VCaP (cell line): ENCODE results near the gene CLDN25.
"Not testable (repeated sequence)": the region's sequence is repeated elsewhere in the genome, so short reads cannot be mapped to it uniquely, and the experiment has no call there.

ENCODE experiments used
- H3K27ac ChIP-seq: fragments of 450-650 bp; 2 replicates; pipeline ENCODE4 v1.5.1; 2017
- TF ChIP-seq, protein P1 (sequence below): fragments of 450-650 bp; conservative IDR thresholded peaks from 2 replicates; pipeline ENCODE4 v1.5.1; 2017; ENCODE audit warnings: mild to moderate bottlenecking, moderate library complexity

CLDN25 gene

DNA sequence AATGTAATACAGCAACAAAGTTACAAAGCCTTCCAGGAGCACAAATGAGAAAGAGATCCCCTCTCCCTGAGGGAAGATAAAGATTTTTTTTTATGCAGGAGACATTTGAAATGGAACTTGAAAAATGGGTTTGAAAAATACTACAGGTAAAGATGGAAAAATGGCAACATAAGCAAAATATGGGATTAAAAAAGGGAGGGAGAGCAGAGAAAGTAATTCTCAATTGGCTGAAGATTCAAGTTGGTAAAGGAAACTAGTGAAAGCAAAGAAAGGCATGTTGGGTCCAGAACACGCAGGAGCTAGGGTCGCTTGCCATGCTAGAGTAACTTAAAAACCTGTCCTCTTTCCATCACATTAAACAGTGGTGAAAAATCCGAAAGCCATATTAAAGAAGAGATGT is 7.6 kb upstream of the CLDN25 start:
- TF ChIP-seq, protein P1, sequence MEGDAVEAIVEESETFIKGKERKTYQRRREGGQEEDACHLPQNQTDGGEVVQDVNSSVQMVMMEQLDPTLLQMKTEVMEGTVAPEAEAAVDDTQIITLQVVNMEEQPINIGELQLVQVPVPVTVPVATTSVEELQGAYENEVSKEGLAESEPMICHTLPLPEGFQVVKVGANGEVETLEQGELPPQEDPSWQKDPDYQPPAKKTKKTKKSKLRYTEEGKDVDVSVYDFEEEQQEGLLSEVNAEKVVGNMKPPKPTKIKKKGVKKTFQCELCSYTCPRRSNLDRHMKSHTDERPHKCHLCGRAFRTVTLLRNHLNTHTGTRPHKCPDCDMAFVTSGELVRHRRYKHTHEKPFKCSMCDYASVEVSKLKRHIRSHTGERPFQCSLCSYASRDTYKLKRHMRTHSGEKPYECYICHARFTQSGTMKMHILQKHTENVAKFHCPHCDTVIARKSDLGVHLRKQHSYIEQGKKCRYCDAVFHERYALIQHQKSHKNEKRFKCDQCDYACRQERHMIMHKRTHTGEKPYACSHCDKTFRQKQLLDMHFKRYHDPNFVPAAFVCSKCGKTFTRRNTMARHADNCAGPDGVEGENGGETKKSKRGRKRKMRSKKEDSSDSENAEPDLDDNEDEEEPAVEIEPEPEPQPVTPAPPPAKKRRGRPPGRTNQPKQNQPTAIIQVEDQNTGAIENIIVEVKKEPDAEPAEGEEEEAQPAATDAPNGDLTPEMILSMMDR = no peak
- no peak overlapping the region for H3K27ac ChIP-seq

DNA sequence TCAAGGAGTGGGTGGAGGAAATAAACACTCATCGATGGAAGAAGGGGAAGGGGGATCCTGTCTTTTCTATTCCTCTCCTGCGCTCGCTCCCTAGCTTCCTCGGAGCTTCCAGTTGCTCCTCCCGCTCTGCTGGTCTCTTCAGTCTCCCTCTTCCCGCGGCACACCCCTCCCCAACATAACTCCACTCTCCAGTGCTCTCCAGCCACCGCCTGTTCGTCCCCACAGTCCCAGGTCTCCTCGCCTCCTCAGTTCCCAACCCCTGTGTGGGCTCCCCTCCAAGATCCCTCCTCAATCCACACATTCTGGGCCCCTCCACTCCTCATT is 6.5 kb upstream of the CLDN25 start:
- TF ChIP-seq, protein P1 = no peak
- H3K27ac ChIP-seq = peak overlapping the region; percentile 82

DNA sequence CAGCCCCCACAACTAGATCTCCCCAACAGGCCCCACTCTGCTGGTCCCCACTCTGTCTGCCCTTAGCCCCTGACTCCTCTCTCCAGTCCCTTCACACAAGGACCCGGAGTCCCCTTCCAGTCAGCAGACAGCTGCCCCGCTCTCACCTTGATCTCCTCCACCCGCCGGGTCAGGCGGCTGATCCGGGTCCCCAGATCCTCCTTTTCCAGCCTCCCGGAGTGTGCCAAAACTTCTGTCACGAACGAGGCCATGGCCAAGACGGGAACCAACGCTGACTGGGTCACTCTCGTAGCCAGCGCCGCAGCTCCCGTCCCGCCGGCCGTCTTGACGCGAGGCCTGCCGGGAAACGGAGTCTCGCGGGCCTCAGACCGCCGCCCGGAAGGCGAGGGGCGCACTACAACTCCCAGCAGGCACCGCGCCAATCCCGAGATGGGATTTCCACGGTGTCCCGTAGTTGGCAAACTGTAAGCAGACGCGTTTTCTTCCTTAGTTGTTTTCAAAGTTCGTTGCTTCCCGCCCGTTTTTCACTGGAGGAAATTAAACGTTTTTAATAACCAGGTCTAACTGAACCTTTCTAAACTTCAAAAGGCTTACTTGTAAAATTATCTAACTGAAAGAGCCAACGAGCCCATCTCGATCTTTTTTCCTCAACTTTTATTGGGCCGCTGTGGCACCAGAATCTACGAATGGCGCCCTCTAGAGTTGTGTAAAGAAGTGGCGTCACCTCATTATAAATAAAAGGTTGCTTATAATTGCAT is 6.0 kb upstream of the CLDN25 start, which contains the start of gene ZW10:
Gene ZW10, minus strand, starts transcription at position 277 of the 758 bp plus-strand sequence. Its CDS starts 26 bp downstream, at position 251.
- peak within 1 kb of the TSS; percentile 82 for H3K27ac ChIP-seq
- TF ChIP-seq, protein P1 = peak; percentile 96

DNA sequence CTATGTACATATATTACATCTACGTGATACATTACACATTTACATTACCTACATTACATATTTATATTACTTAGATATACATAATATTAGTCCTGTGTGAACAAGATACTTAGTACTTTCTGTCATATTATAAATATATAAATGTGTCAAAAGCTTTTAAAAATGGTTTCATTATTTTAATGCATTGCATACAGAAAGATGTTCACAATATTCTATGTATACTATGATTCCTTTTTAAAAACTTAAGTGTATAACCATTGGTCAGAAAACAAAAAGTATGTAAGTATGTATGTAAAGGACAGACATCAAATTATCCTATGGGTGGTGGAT is 5.5 kb upstream of the CLDN25 start:
- TF ChIP-seq, protein P1 = no peak; the same call in none of the 2 replicates
- H3K27ac ChIP-seq = peak overlapping the region; percentile 82

DNA sequence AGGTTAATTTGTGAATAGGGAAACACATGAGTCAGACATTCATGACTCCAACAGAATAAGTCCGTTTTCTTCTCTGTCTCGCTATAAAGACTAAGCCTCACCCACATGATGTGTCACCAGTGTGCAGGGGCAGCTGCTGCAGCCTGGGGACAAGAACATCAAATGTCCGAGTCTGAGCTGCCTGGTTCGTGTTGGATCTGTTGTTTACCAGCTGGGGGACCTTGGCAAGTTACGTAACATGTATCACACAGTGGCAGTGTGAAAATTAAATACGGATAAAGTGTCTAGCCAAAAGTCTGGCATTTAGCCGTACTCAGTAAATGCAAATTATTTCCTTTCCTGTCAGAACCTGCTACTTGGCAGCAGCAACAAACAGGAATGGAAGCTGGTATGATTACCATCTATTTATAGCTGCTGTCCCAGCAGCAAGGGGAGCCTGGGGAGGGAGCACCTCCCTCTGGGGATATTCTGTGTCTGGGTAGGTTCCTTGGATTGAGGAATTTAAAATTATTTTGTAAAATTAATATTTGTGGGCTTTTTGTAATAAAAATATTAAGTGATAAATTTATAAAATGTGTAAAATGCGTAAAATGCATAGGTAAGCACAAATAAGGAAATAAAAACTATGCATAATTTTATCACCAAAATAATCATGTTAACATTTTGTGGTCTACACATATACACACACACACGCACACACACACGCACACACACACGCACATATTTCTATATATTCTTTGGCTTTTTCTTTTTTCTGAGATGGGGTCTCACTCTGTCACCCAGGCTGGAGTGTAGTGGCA is 1.3 kb upstream of the CLDN25 start:
- TF ChIP-seq, protein P1 = peak; percentile 18; the same call in 1 of the 2 replicates
- peak overlapping the region; percentile 47 for H3K27ac ChIP-seq

DNA sequence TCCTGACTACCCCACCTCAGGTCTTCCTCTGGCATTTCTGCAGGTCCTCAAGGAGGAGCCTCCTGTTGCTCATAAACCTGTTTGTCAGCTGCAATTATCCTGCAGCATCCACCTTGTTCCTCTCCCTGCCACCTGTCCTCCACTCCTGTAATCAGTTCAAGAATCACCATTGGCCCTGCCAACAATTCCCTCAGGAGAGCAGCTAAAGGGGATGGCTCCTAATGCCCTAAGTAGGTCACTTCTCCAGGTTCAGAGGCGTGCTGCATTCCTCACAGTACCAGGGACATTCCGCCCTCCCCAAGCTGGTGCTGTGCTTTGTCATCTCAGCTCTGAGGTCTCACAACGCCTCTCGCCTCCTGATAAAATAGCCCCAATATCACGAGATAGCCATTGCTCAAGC is 2.1 kb downstream of the CLDN25 start:
- H3K27ac ChIP-seq = peak overlapping the region; percentile 94
- TF ChIP-seq, protein P1 = no peak

DNA sequence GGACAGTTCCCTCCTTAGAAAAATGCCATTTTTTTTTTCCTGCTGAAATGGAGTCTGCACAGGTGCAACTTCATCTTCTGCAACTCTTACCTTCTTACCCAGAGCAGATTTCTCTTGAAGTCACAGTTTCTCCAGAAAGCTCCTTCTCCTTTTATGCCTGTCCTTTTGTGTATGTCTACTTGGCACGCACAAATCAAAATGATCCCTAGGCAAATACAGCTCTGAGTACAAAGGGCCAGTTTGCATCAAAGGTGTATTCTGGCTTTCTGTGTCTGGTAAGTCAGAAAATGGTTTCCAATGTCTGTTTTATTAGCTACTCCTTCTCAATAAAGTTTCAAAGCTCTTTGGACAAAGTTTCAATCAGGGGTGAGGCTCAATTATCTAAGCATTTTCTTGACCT is 2.5 kb downstream of the CLDN25 start:
- peak overlapping the region; percentile 94 for H3K27ac ChIP-seq
- TF ChIP-seq, protein P1 = no peak

DNA sequence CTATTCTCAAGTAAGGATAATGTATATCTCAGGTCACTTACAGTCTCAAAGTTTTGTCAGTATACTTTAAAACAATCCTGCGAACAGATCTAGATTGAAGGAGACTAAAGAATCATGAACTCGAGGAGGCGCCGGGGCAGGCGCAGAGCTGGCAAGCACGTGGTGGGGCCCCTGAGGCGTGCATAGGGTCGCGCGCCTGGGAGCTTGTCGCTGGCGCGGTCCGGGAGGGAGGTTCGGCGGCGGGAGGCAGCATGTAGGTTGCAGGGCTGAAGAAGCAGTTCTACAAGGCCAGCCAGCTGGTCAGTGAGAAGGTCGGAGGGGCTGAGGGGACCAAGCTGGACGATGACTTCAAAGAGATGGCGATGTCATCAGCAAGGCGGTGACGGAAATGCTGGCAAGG is 9.4 kb downstream of the CLDN25 start:
- not testable (repeated sequence) for H3K27ac ChIP-seq
